NOMO-1 treated with DMSO at 0.1 percent for 48 hours (cell line): ENCODE data around the gene CACNA2D1.
"Not testable (repeated sequence)": the region's sequence is repeated elsewhere in the genome, so short reads cannot be mapped to it uniquely, and the experiment has no call there.

Experiments used
- DNase-seq: peaks from one replicate; lab custom pipeline; 2025; ENCODE audit not compliant: unreplicated experiment; lab: John Stamatoyannopoulos, UW

Gene CACNA2D1

GRCh38 chr7:82393840-82394220, 49.7 kb downstream of the CACNA2D1 start:
- no peak for DNase-seq

- DNase-seq, result no peak
Measured at GRCh38 chr7:82393076-82393839, 50.3 kb downstream of the CACNA2D1 start.

- DNase-seq, result no peak
Measured at GRCh38 chr7:82390936-82391335, 52.6 kb downstream of the CACNA2D1 start.

GRCh38 chr7:82389876-82390275, 53.7 kb downstream of the CACNA2D1 start:
- no peak for DNase-seq

- no peak for DNase-seq
Measured at GRCh38 chr7:82388138-82388537, 55.4 kb downstream of the CACNA2D1 start.

GRCh38 chr7:82386571-82386970, 57.0 kb downstream of the CACNA2D1 start:
- DNase-seq, result not testable (repeated sequence)

GRCh38 chr7:82384779-82385178, 58.8 kb downstream of the CACNA2D1 start:
- DNase-seq, result no peak

GRCh38 chr7:82384051-82384464, 59.5 kb downstream of the CACNA2D1 start:
- DNase-seq, result no peak

GRCh38 chr7:82382276-82382675, 61.3 kb downstream of the CACNA2D1 start:
- DNase-seq, result no peak

- DNase-seq, result no peak
Measured at GRCh38 chr7:82376739-82377138, 66.8 kb downstream of the CACNA2D1 start.

- DNase-seq, result no peak
Measured at GRCh38 chr7:82375713-82376112, 67.9 kb downstream of the CACNA2D1 start.

- DNase-seq, result no peak
Measured at GRCh38 chr7:82375129-82375528, 68.4 kb downstream of the CACNA2D1 start.

- no peak for DNase-seq
Measured at GRCh38 chr7:82373926-82374635, 69.5 kb downstream of the CACNA2D1 start.

GRCh38 chr7:82364671-82365070, 78.9 kb downstream of the CACNA2D1 start:
- no peak for DNase-seq

GRCh38 chr7:82364048-82364447, 79.5 kb downstream of the CACNA2D1 start:
- no peak for DNase-seq

- DNase-seq, result no peak
Measured at GRCh38 chr7:82362129-82362706, 81.4 kb downstream of the CACNA2D1 start.

- DNase-seq, result no peak
Measured at GRCh38 chr7:82360591-82361368, 82.8 kb downstream of the CACNA2D1 start.

- no peak for DNase-seq
Measured at GRCh38 chr7:82359426-82359825, 84.2 kb downstream of the CACNA2D1 start.

GRCh38 chr7:82358923-82359322, 84.7 kb downstream of the CACNA2D1 start:
- no peak for DNase-seq

GRCh38 chr7:82358009-82358578, 85.5 kb downstream of the CACNA2D1 start:
- no peak for DNase-seq

GRCh38 chr7:82348251-82348650, 95.3 kb downstream of the CACNA2D1 start:
- DNase-seq, result no peak
